H9 (cell line): Measurements from ENCODE around the gene UGT2B17. TPM values are rescaled to one million over a fixed set of nuclear protein-coding genes. Genes with fewer than 3 reads are reported as not detected.
"Not testable (repeated sequence)": the region's sequence is repeated elsewhere in the genome, so short reads cannot be mapped to it uniquely, and the experiment has no call there.

Experiments used
- DNase-seq: peaks from one replicate; pipeline ENCODE4 v3.0.0-alpha.2; 2017
- H2AFZ ChIP-seq: one replicate; pipeline ENCODE4 v1.6.1; 2013; ENCODE audit warnings: mild to moderate bottlenecking, low read length, control low read depth, moderate library complexity
- H2AK5ac ChIP-seq: 2 replicates; pipeline ENCODE4 v1.6.1; 2013; ENCODE audit warnings: low read length, control low read depth, mixed read lengths; ENCODE audit not compliant: insufficient read length
- H2BK120ac ChIP-seq: one replicate; pipeline ENCODE4 v1.6.1; 2013; ENCODE audit warnings: low read depth, mild to moderate bottlenecking, low read length, control low read depth, inconsistent platforms; ENCODE audit not compliant: poor library complexity, severe bottlenecking
- H2BK12ac ChIP-seq: 2 replicates; pipeline ENCODE4 v1.6.1; 2013; ENCODE audit warnings: low read length, control low read depth, mixed read lengths, low read depth; ENCODE audit not compliant: insufficient read length
- H2BK15ac ChIP-seq: 2 replicates; pipeline ENCODE4 v1.6.1; 2013; ENCODE audit warnings: low read depth, low read length, control low read depth
- H2BK20ac ChIP-seq: one replicate; pipeline ENCODE4 v1.6.1; 2013; ENCODE audit warnings: low read depth, mild to moderate bottlenecking, low read length, control low read depth, inconsistent platforms; ENCODE audit not compliant: poor library complexity, severe bottlenecking
- H2BK5ac ChIP-seq: 2 replicates; pipeline ENCODE4 v1.6.1; 2013; ENCODE audit warnings: low read length, control low read depth, mixed read lengths; ENCODE audit not compliant: insufficient read length
- H3K14ac ChIP-seq: 2 replicates; pipeline ENCODE4 v1.6.1; 2013; ENCODE audit warnings: low read length, control low read depth; ENCODE audit not compliant: insufficient read depth
- H3K18ac ChIP-seq: 2 replicates; pipeline ENCODE4 v1.6.1; 2013; ENCODE audit warnings: low read depth, mild to moderate bottlenecking, mixed read lengths, low read length, control low read depth; ENCODE audit not compliant: insufficient read length
- H3K23ac ChIP-seq: 2 replicates; pipeline ENCODE4 v1.6.1; 2013; ENCODE audit warnings: low read length, control low read depth, mixed read lengths, low read depth; ENCODE audit not compliant: insufficient read length
- H3K23me2 ChIP-seq: 2 replicates; pipeline ENCODE4 v1.6.1; 2013; ENCODE audit warnings: low read depth, mild to moderate bottlenecking, mixed read lengths, low read length, control low read depth; ENCODE audit not compliant: insufficient read length, poor library complexity, severe bottlenecking
- H3K27ac ChIP-seq: 2 replicates; pipeline ENCODE4 v1.5.1; 2013; ENCODE audit warnings: low read length, control low read depth, mixed read lengths, low read depth; ENCODE audit not compliant: insufficient read length
- H3K27me3 ChIP-seq: 2 replicates; pipeline ENCODE4 v1.6.1; 2013; ENCODE audit warnings: low read length, control low read depth, inconsistent platforms; ENCODE audit not compliant: insufficient read depth
- H3K4ac ChIP-seq: 2 replicates; pipeline ENCODE4 v1.6.1; 2013; ENCODE audit warnings: low read depth, mild to moderate bottlenecking, control low read depth, inconsistent platforms, low read length, moderate library complexity
- H3K4me1 ChIP-seq: 2 replicates; pipeline ENCODE4 v1.6.1; 2013; ENCODE audit warnings: low read length, control low read depth, inconsistent platforms; ENCODE audit not compliant: insufficient read depth
- H3K4me2 ChIP-seq: 2 replicates; pipeline ENCODE4 v1.6.1; 2013; ENCODE audit warnings: low read length, control low read depth, mixed read lengths; ENCODE audit not compliant: insufficient read length, insufficient read depth
- H3K56ac ChIP-seq: 2 replicates; pipeline ENCODE4 v1.6.1; 2013; ENCODE audit warnings: low read depth, mild to moderate bottlenecking, mixed read lengths, low read length, control low read depth; ENCODE audit not compliant: insufficient read length
- H3K79me1 ChIP-seq: 2 replicates; pipeline ENCODE4 v1.6.1; 2013; ENCODE audit warnings: low read depth, mild to moderate bottlenecking, moderate library complexity, low read length, control low read depth, inconsistent platforms; ENCODE audit not compliant: insufficient read depth, poor library complexity, severe bottlenecking
- H3K79me2 ChIP-seq: 2 replicates; pipeline ENCODE4 v1.6.1; 2013; ENCODE audit warnings: low read length, control low read depth, inconsistent platforms; ENCODE audit not compliant: insufficient read depth
- H3K9ac ChIP-seq: 2 replicates; pipeline ENCODE4 v1.6.1; 2013; ENCODE audit warnings: low read length, control low read depth, mixed read lengths; ENCODE audit not compliant: insufficient read length; ENCODE audit errors: extremely low read depth
- H3K9me3 ChIP-seq: one replicate; pipeline ENCODE4 v1.6.1; 2013; ENCODE audit warnings: low read depth, low read length, inconsistent platforms; ENCODE audit not compliant: control insufficient read depth
- H3T11ph ChIP-seq: one replicate; pipeline ENCODE4 v1.6.1; 2013; ENCODE audit warnings: mild to moderate bottlenecking, low read length, control low read depth, inconsistent platforms
- H4K20me1 ChIP-seq: one replicate; pipeline ENCODE4 v1.6.1; 2013; ENCODE audit not compliant: control insufficient read depth, insufficient read length, insufficient read depth
- H4K5ac ChIP-seq: 2 replicates; pipeline ENCODE4 v1.6.1; 2013; ENCODE audit warnings: low read depth, mild to moderate bottlenecking, mixed read lengths, low read length, control low read depth; ENCODE audit not compliant: insufficient read length
- H4K8ac ChIP-seq: replicated peaks from 2 replicates; pipeline ENCODE4 v1.6.1; 2013; ENCODE audit warnings: low read length, control low read depth, mixed read lengths, low read depth; ENCODE audit not compliant: insufficient read length
- H4K91ac ChIP-seq: 2 replicates; pipeline ENCODE4 v1.6.1; 2013; ENCODE audit warnings: low read depth, mild to moderate bottlenecking, moderate library complexity, mixed read lengths, low read length, control low read depth; ENCODE audit not compliant: insufficient read length
- H3K27ac Mint-ChIP-seq, 3 experiments: 2 replicates in 2 of 3; 3 replicates in 1 of 3; pipeline ENCODE4 v1.8.0; 2020 to 2021; ENCODE audit warnings: mixed read lengths in 3 of 3, mild to moderate bottlenecking in 1 of 3, moderate library complexity in 1 of 3
- H3K27me3 Mint-ChIP-seq: 2 replicates; pipeline ENCODE4 v1.8.0; 2021; ENCODE audit warnings: low read depth, mild to moderate bottlenecking, moderate library complexity, mixed read lengths
- H3K36me3 Mint-ChIP-seq, 3 experiments: 2 replicates in 2 of 3; 3 replicates in 1 of 3; pipeline ENCODE4 v1.8.0; 2020 to 2021; ENCODE audit warnings: low read depth in 3 of 3, mixed read lengths in 3 of 3; ENCODE audit not compliant: insufficient read depth in 1 of 3
- H3K4me1 Mint-ChIP-seq, 2 experiments: 2 replicates each; pipeline ENCODE4 v1.8.0; 2020; ENCODE audit warnings: mixed read lengths in 2 of 2
- H3K4me3 Mint-ChIP-seq, 2 experiments: 2 replicates in 1 of 2; 3 replicates in 1 of 2; pipeline ENCODE4 v1.8.0; 2020 to 2021; ENCODE audit warnings: mild to moderate bottlenecking in 2 of 2, mixed read lengths in 2 of 2, moderate library complexity in 1 of 2
- H3K9me3 Mint-ChIP-seq, 2 experiments: 2 replicates in 1 of 2; 3 replicates in 1 of 2; pipeline ENCODE4 v1.8.0; 2020; ENCODE audit warnings: mild to moderate bottlenecking in 2 of 2, mixed read lengths in 2 of 2, moderate library complexity in 1 of 2
- WGBS: extraction: QIAGEN DNeasy Blood & Tissue Kit; methylation state at CpG from one replicate; pipeline ENCODE4 v1.1.7; 2013; ENCODE audit warnings: missing lambda C conversion rate, low lambda C conversion rate, mixed read lengths; ENCODE audit not compliant: insufficient read length; ENCODE audit errors: extremely low coverage; 5-methylcytosine and 5-hydroxymethylcytosine counted together
- total RNA-seq: library from RNA; stranded (reverse); gene quantifications from 2 replicates; pipeline ENCODE4 v1.2.1, GENCODE V29; 2021
- TF ChIP-seq, protein P1 (sequence below): fragments of 200-600 bp; sonication (generic); conservative IDR thresholded peaks from 3 replicates; pipeline ENCODE4 v1.8.0; 2021; ENCODE audit warnings: antibody characterized with exemption, mild to moderate bottlenecking

The UGT2B17 gene
- total RNA-seq, 1 experiment from 2014 or later: not detected

DNA sequence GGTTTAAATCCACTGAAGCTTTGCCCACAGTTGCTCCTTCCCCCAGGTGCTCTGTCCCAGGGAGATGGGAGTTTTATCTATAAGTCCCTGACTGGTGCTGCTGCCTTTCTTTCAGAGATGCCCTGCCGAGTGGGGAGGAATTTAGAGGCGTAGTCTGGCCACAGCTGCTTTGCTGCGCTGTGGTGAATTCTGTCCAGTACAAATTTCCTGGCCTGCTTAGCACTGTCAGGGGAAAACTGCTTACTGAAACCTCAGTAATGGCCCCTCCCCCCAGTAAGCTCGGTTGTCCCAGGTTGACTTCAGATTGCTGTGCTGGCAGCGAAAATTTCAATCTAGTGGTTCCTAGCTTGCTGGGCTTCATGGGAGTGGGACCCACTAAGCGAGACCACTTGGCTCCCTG, 40.1 kb downstream of the UGT2B17 start:
- H3K79me2 ChIP-seq: no peaks in the 10 kb centered on the region
- H3K4me2 ChIP-seq: no peak overlapping the region
- no peaks in the 10 kb centered on the region for H3K9me3 ChIP-seq
- Mint-ChIP-seq H3K27me3 (no peaks in the 10 kb centered on the region), H3K36me3 (no peaks in the 10 kb centered on the region), H3K27ac (no peak overlapping the region), H3K4me3 (no peak overlapping the region), H3K4me1 (no peaks in the 10 kb centered on the region), H3K9me3 (no peaks in the 10 kb centered on the region)
- no peaks in the 10 kb centered on the region for H3K79me1 ChIP-seq
- H3K14ac ChIP-seq: no peak overlapping the region
- no peak overlapping the region for H3K23ac ChIP-seq
- H3T11ph ChIP-seq: no peak overlapping the region
- H3K56ac ChIP-seq: no peak overlapping the region
- no peak overlapping the region for H2BK5ac ChIP-seq
- H3K27ac ChIP-seq: no peak overlapping the region
- no peaks in the 10 kb centered on the region for H4K20me1 ChIP-seq
- no peak overlapping the region for H3K4ac ChIP-seq
- no peak for DNase-seq
- WGBS: no CpG with 5 or more reads among the region's 6 CpGs
- H3K23me2 ChIP-seq: no peaks in the 10 kb centered on the region
- H2BK120ac ChIP-seq: no peak overlapping the region
- no peak overlapping the region for H4K5ac ChIP-seq
- no peak overlapping the region for H3K18ac ChIP-seq
- no peak overlapping the region for H2BK15ac ChIP-seq
- no peak overlapping the region for H2BK20ac ChIP-seq
- no peak overlapping the region for H3K9ac ChIP-seq
- H2BK12ac ChIP-seq: no peak overlapping the region
- H3K4me1 ChIP-seq: no peaks in the 10 kb centered on the region
- no peak overlapping the region for H4K8ac ChIP-seq
- H2AK5ac ChIP-seq: no peak overlapping the region
- TF ChIP-seq, protein P1, sequence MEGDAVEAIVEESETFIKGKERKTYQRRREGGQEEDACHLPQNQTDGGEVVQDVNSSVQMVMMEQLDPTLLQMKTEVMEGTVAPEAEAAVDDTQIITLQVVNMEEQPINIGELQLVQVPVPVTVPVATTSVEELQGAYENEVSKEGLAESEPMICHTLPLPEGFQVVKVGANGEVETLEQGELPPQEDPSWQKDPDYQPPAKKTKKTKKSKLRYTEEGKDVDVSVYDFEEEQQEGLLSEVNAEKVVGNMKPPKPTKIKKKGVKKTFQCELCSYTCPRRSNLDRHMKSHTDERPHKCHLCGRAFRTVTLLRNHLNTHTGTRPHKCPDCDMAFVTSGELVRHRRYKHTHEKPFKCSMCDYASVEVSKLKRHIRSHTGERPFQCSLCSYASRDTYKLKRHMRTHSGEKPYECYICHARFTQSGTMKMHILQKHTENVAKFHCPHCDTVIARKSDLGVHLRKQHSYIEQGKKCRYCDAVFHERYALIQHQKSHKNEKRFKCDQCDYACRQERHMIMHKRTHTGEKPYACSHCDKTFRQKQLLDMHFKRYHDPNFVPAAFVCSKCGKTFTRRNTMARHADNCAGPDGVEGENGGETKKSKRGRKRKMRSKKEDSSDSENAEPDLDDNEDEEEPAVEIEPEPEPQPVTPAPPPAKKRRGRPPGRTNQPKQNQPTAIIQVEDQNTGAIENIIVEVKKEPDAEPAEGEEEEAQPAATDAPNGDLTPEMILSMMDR: no peak
- H2AFZ ChIP-seq: no peak overlapping the region
- no peak overlapping the region for H4K91ac ChIP-seq
- no peaks in the 10 kb centered on the region for H3K27me3 ChIP-seq

DNA sequence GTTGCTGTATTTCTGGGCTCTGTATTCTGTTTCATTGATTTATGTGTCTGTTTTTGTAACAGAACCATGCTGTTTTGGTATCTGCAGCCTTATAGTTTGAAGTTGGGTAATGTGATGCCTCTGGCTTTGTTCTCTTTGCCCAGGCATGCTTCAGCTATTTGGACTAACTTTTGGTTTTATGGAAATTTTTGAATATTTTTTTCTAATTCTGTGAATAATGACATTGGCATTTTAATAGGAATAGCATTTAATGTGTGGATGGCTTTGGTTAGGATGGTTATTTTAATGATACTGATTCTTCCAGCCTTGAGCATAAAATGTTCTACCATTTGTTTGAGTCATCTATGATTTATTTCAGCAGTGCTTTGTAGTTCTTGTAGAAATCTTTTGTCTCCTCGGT, 53.9 kb downstream of the UGT2B17 start:
- not testable (repeated sequence) for H3K4me1 Mint-ChIP-seq, H2AFZ ChIP-seq, H3K9me3 Mint-ChIP-seq, H2BK5ac ChIP-seq, H3K14ac ChIP-seq, H3K4me2 ChIP-seq, H3K4me1 ChIP-seq, H3K9ac ChIP-seq, H3K79me1 ChIP-seq, H3K56ac ChIP-seq, H3K27ac Mint-ChIP-seq, H4K20me1 ChIP-seq, H4K8ac ChIP-seq, H3K36me3 Mint-ChIP-seq, DNase-seq, H3K27me3 ChIP-seq, H2BK12ac ChIP-seq, H3K27me3 Mint-ChIP-seq, H3K23ac ChIP-seq, H2BK120ac ChIP-seq, H3K79me2 ChIP-seq, H3K9me3 ChIP-seq, H3T11ph ChIP-seq, H4K91ac ChIP-seq, H3K4me3 Mint-ChIP-seq, H3K18ac ChIP-seq, H2AK5ac ChIP-seq, H3K27ac ChIP-seq, H4K5ac ChIP-seq, H2BK20ac ChIP-seq, H2BK15ac ChIP-seq, H3K4ac ChIP-seq, H3K23me2 ChIP-seq
- no CpG with 5 or more reads among the region's 1 CpG for WGBS
